Mammary epithelial cell (primary cell): ENCODE measurements around the gene GBA3.

Source experiments
- CTCF ChIP-seq, 2 donors: IDR thresholded peaks in 1 of 2; conservative IDR thresholded peaks in 1 of 2; 2 replicates each; pipeline ENCODE4 v1.5.1; 2011 to 2012; ENCODE audit warnings: inconsistent platforms in 2 of 2, low read length in 2 of 2, mild to moderate bottlenecking in 2 of 2, control low read depth in 1 of 2, low read depth in 1 of 2; ENCODE audit not compliant: insufficient read depth in 1 of 2; ENCODE audit errors: extremely low read depth in 1 of 2
- EZH2 ChIP-seq: IDR thresholded peaks from 2 replicates; pipeline ENCODE4 v1.6.1; 2012; ENCODE audit warnings: low read length, inconsistent platforms, borderline replicate concordance

DNA sequence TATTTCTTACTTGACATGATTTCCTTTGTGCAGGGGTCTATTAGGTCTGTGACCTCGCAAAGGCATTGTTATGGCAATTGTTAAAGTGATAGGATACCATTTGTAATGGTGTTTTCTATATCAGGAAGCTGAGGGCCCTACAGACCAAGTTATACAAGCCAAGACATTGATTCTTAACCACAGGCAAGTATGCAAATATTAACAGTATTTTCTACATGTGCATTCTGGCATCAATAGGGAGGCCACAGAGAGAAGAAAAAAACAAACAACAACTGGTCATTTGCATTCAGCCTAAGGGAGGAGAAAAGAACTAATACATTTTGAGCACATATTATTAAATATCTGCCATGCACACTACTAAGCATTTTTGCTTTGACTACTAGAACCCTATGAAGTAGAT is 28.5 kb downstream of the GBA3 start:
- TF ChIP-seq CTCF (conservative IDR thresholded peaks at IDR 0.05 in 1 of 2, IDR thresholded peaks at IDR 0.05 in 1 of 2; ENCODE audit: extremely low read depth in 1 of 2, insufficient read depth in 1 of 2, low read depth in 1 of 2, low read length in 2 of 2) (no peak), EZH2 (no peak)
